ENCODE results near the gene CDH22.

CDH22 gene

GRCh38 chr20:46169245-46170171, 138.8 kb downstream of the CDH22 start:
- DNase-seq (ENCODE audit: low spot score): no peak

GRCh38 chr20:46168438-46168837, 139.9 kb downstream of the CDH22 start:
- DNase-seq (ENCODE audit: low spot score): no peak

- no peak for DNase-seq (ENCODE audit: low spot score)
Measured at GRCh38 chr20:46167080-46167479, 141.2 kb downstream of the CDH22 start.

GRCh38 chr20:46164254-46164653, 144.0 kb downstream of the CDH22 start:
- DNase-seq (ENCODE audit: low spot score): no peak

- no peak for DNase-seq (ENCODE audit: low spot score)
Measured at GRCh38 chr20:46161921-46162320, 146.4 kb downstream of the CDH22 start.

- no peak for DNase-seq (ENCODE audit: low spot score)
Measured at GRCh38 chr20:46160661-46161060, 147.6 kb downstream of the CDH22 start.

GRCh38 chr20:46159101-46159897, 149.0 kb downstream of the CDH22 start:
- DNase-seq (ENCODE audit: low spot score): no peak

GRCh38 chr20:46158476-46158987, 149.8 kb downstream of the CDH22 start:
- no peak for DNase-seq (ENCODE audit: low spot score)

GRCh38 chr20:46157625-46158024, 150.7 kb downstream of the CDH22 start:
- no peak for DNase-seq (ENCODE audit: low spot score)

GRCh38 chr20:46157076-46157592, 151.2 kb downstream of the CDH22 start:
- DNase-seq (ENCODE audit: low spot score): no peak

- DNase-seq (ENCODE audit: low spot score): no peak
Measured at GRCh38 chr20:46156065-46156464, 152.2 kb downstream of the CDH22 start.

GRCh38 chr20:46154796-46155195, 153.5 kb downstream of the CDH22 start:
- DNase-seq (ENCODE audit: low spot score): no peak

GRCh38 chr20:46154305-46154704, 154.0 kb downstream of the CDH22 start:
- no peak for DNase-seq (ENCODE audit: low spot score)

- DNase-seq (ENCODE audit: low spot score): no peak
Measured at GRCh38 chr20:46152824-46153586, 155.3 kb downstream of the CDH22 start.

GRCh38 chr20:46151936-46152335, 156.4 kb downstream of the CDH22 start:
- DNase-seq (ENCODE audit: low spot score): no peak

- no peak for DNase-seq (ENCODE audit: low spot score)
Measured at GRCh38 chr20:46150943-46151342, 157.4 kb downstream of the CDH22 start.

- DNase-seq (ENCODE audit: low spot score): no peak
Measured at GRCh38 chr20:46148313-46149208, 159.7 kb downstream of the CDH22 start.

GRCh38 chr20:46145713-46146112, 162.6 kb downstream of the CDH22 start:
- no peak for DNase-seq (ENCODE audit: low spot score)

- no peak for DNase-seq (ENCODE audit: low spot score)
Measured at GRCh38 chr20:46144432-46145025, 163.8 kb downstream of the CDH22 start.

GRCh38 chr20:46142124-46142523, 166.2 kb downstream of the CDH22 start:
- DNase-seq (ENCODE audit: low spot score): no peak

Measured in hepatic stellate cell (primary cell).